GM12878 (cell line): ENCODE measurements around the gene GIMAP2. TPM values are rescaled to one million over a fixed set of nuclear protein-coding genes. Genes with fewer than 3 reads are reported as not detected.

Source experiments
- ATAC-seq: fragments of 200-7000 bp; cut with Tn5 transposase; 3 replicates; pipeline ENCODE4 v1.9.1; 2020; ENCODE audit warnings: mild to moderate bottlenecking, moderate library complexity
- BruUV-seq: library from RNA; stranded (reverse); fragments of 400-500 nt; replicated peaks from 2 replicates; lab custom pipeline; 2021; lab: Mats Ljungman, UMichigan
- CTCF ChIA-PET: fragments of 300-600 bp; sonication (Branson Sonifier 250); formaldehyde crosslinking; extraction: SDS; loops from one replicate; lab custom pipeline; 2021; ENCODE audit warnings: inconsistent platforms; lab: Yijun Ruan, JAX
- POLR2A ChIA-PET: fragments of 350-600 bp; formaldehyde crosslinking; extraction: SDS; loops from one replicate; lab custom pipeline; 2021; ENCODE audit warnings: inconsistent platforms; lab: Charles Lee
- RAD21 ChIA-PET: fragments of 300-600 bp; sonication (Branson Sonifier 250); formaldehyde crosslinking; loops from one replicate; lab custom pipeline; 2023; ENCODE audit warnings: antibody characterized with exemption; ENCODE audit not compliant: unreplicated experiment; lab: Charles Lee
- SMC1A ChIA-PET: fragments of 300-600 bp; sonication (Branson Sonifier 250); formaldehyde crosslinking; loops from one replicate; lab custom pipeline; 2023; ENCODE audit not compliant: unreplicated experiment, uncharacterized antibody; lab: Charles Lee
- DNase-seq: peaks from one replicate; pipeline ENCODE4 v3.0.0-alpha.2; 2011; ENCODE audit warnings: low read depth, low spot score
- FAIRE-seq: peaks from 3 replicates; lab custom pipeline; 2011; peaks lifted over from hg19 to GRCh38; lab: Jason Lieb, UNC
- H2AFZ ChIP-seq: 2 replicates; pipeline ENCODE4 v1.6.0; 2011; ENCODE audit warnings: low read depth, low read length, control low read depth; ENCODE audit not compliant: control insufficient read depth
- H3K27ac ChIP-seq: 2 replicates; pipeline ENCODE4 v1.5.1; 2011; ENCODE audit warnings: control low read depth; ENCODE audit not compliant: control insufficient read depth, insufficient read depth
- H3K27me3 ChIP-seq, 2 experiments: replicated peaks in 1 of 2; 2 replicates each; pipeline versions ENCODE4 v1.6.0 to v1.6.1; 2011; ENCODE audit warnings: low read length in 1 of 2; ENCODE audit not compliant: control insufficient read depth in 2 of 2, insufficient read depth in 2 of 2
- H3K36me3 ChIP-seq, 2 experiments: 2 replicates each; pipeline ENCODE4 v1.5.1; 2011; ENCODE audit warnings: low read length in 1 of 2; ENCODE audit not compliant: control insufficient read depth in 2 of 2, insufficient read depth in 2 of 2
- H3K4me1 ChIP-seq: 2 replicates; pipeline ENCODE4 v1.6.1; 2011; ENCODE audit warnings: mild to moderate bottlenecking, low read length, moderate library complexity, mixed read lengths; ENCODE audit not compliant: control insufficient read depth, insufficient read depth
- H3K4me2 ChIP-seq: 2 replicates; pipeline ENCODE4 v1.6.0; 2011; ENCODE audit warnings: control low read depth; ENCODE audit not compliant: control insufficient read depth, insufficient read depth
- H3K4me3 ChIP-seq: fragments of 200-600 bp; sonication (generic); 2 replicates; pipeline ENCODE4 v1.5.1; 2016
- H3K79me2 ChIP-seq: 2 replicates; pipeline ENCODE4 v1.6.0; 2011; ENCODE audit warnings: low read length; ENCODE audit not compliant: control insufficient read depth, insufficient read depth
- H3K9ac ChIP-seq: 2 replicates; pipeline ENCODE4 v1.8.0; 2011; ENCODE audit warnings: low read length, control low read depth, mixed read lengths; ENCODE audit not compliant: control insufficient read depth, insufficient read depth
- H3K9me3 ChIP-seq: replicated peaks from 3 replicates; pipeline ENCODE4 v1.5.1; 2011; ENCODE audit warnings: mild to moderate bottlenecking, low read length; ENCODE audit not compliant: control insufficient read depth, insufficient read depth
- H4K20me1 ChIP-seq: 2 replicates; pipeline ENCODE4 v1.6.0; 2011; ENCODE audit not compliant: control insufficient read depth, insufficient read depth
- DPF2 ChIP-seq: fragments of 450-650 bp; IDR thresholded peaks from 2 replicates; pipeline ENCODE4 v1.6.1; 2017; ENCODE audit warnings: mild to moderate bottlenecking
- POLR2A ChIP-seq: IDR thresholded peaks from 2 replicates; pipeline ENCODE4 v1.6.1; 2011; ENCODE audit warnings: low read depth, mild to moderate bottlenecking, low read length
- REST ChIP-seq: IDR thresholded peaks from 2 replicates; pipeline ENCODE4 v1.6.1; 2012; ENCODE audit warnings: mild to moderate bottlenecking, low read depth, low read length
- TAF1 ChIP-seq: IDR thresholded peaks from 2 replicates; pipeline ENCODE4 v1.6.1; 2011; ENCODE audit warnings: mild to moderate bottlenecking, low read depth, low read length, borderline replicate concordance
- ZBTB33 ChIP-seq: fragments of 450-650 bp; IDR thresholded peaks from 2 replicates; pipeline ENCODE4 v1.6.1; 2017; ENCODE audit warnings: mild to moderate bottlenecking
- WGBS: methylation state at CpG from one replicate; pipeline ENCODE4 v1.1.6; 2016; ENCODE audit warnings: low lambda C conversion rate; ENCODE audit not compliant: insufficient replicate concordance, insufficient coverage; ENCODE audit errors: missing lambda C conversion rate; 5-methylcytosine and 5-hydroxymethylcytosine counted together
- in situ Hi-C: fragments of 300-500 bp; cut with MboI; formaldehyde crosslinking; loops from 9 replicates; pipeline ENCODE4 v1.14.3; 2018; ENCODE audit warnings: mixed read lengths
- intact Hi-C: fragments of 100-400 bp; cut with micrococcal nuclease; formaldehyde crosslinking; loops from one replicate; pipeline ENCODE4 v1.14.2; 2022; ENCODE audit not compliant: unreplicated experiment
- polyA plus RNA-seq, 11 experiments: library from polyadenylated mRNA; depleted of rRNA in 4 of 11; unstranded in 6 of 11; stranded (reverse) in 5 of 11; fragments of >200 nt; fragmentation: Nextera tagmentation in 4 of 11; fragmentation: Illumina TruSeq in 1 of 11; extraction: Ambion mirVana in 4 of 11; extraction: Trizol in 1 of 11; gene quantifications; 1 replicate in 1 of 11; 2 replicates in 10 of 11; pipeline versions ENCODE4 v1.2.1 to v1.2.3, GENCODE V29; 2011 to 2016; ENCODE audit warnings: inconsistent platforms in 2 of 11, missing spikeins in 2 of 11, low read depth in 1 of 11
- total RNA-seq, 4 experiments: library from RNA; depleted of rRNA in 3 of 4; stranded (reverse); fragments of >200 nt in 3 of 4; fragmentation: Illumina TruSeq in 1 of 4; extraction: Trizol in 1 of 4; gene quantifications; 2 replicates each; pipeline versions ENCODE4 v1.2.1 to v1.2.3, GENCODE V29; 2013 to 2021
- TF ChIP-seq, protein P1 (sequence below): IDR thresholded peaks from 2 replicates; pipeline ENCODE4 v1.6.1; 2012; ENCODE audit warnings: low read depth, low read length, improper control_type of control experiment

GIMAP2 gene
- total and polyA plus RNA-seq, 10 of the 15 experiments (the other 5 are each of a cell fraction or from before 2014, with no cell fraction given), result 21.3 to 102 (median 31.8) TPM

DNA sequence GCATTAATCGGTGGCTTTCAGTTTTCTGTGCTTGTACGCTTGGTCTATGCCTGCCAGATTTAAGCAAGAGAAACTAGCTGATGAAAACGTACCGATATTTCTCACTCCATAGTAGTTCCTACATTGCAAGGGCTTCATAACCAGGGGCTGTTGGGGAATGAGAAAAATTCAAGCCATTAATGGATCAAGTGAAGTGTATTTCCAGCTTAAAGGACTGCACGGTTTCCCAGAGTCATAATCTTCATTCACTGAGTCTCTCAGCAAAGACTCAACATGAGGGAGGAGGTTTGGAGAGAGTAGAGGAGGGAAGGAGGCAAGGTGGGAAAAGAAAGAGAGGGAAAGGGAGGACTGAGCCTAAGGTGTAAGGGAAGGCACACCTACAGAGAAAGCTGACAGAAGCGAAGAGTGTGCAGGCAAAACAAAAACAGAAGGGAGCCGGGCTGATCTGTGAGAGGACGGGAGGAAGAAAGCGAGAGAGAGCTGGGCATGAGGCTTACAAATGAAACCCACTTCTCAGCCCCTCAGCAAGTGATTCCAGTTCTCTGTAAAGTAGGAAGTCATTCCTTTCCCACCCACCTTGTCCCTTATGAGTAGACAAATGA is 625 bp downstream of the GIMAP2 start (continued):
- TF ChIP-seq REST, result no peak
- peak; percentile 43; the same call in 1 of the 2 replicates for TF ChIP-seq TAF1
- TF ChIP-seq DPF2, result no peak
- TF ChIP-seq POLR2A, result 0 out of 2 replicates have a peak, but pooled peaks have one; percentile 15

GRCh38 chr7:150688630-150689029 is 3.1 kb downstream of the GIMAP2 start:
- no peak for FAIRE-seq
- Histone ChIP-seq H3K4me3 (0 out of 2 replicates have a peak overlapping the region, but pooled peaks have one; percentile 15), H3K27me3 (no peaks in the 10 kb centered on the region), H4K20me1 (no peaks in the 10 kb centered on the region), H3K36me3 (peaks cover 12 to 28% of the 10 kb centered on the region in 2 experiments), H3K79me2 (peaks cover 26% of the 10 kb centered on the region), H3K27ac (no peak overlapping the region)
- RAD21 ChIA-PET, result no interaction called here
- in situ Hi-C loops, result no loop called here
- CTCF ChIA-PET, result interaction anchor here (0.8 kb wide), 1 partner anchor 20 kb away, joined by 3 read pairs; no protein-coding TSS in a partner anchor
- TF ChIP-seq, protein P1, sequence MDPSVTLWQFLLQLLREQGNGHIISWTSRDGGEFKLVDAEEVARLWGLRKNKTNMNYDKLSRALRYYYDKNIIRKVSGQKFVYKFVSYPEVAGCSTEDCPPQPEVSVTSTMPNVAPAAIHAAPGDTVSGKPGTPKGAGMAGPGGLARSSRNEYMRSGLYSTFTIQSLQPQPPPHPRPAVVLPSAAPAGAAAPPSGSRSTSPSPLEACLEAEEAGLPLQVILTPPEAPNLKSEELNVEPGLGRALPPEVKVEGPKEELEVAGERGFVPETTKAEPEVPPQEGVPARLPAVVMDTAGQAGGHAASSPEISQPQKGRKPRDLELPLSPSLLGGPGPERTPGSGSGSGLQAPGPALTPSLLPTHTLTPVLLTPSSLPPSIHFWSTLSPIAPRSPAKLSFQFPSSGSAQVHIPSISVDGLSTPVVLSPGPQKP, result no peak
- TF ChIP-seq ZBTB33, result peak; percentile 58; the same call in 1 of the 2 replicates
- TF ChIP-seq, all 136 proteins: peak for 1
- POLR2A ChIA-PET, result no interaction called here
- Histone ChIP-seq H3K4me2 (peak overlapping the region; percentile 50; the same call in 1 of the 2 replicates), H3K9me3 (peaks cover 36% of the 10 kb centered on the region), H2AFZ (no peak overlapping the region), H3K9ac (no peak overlapping the region), H3K4me1 (peaks cover 7% of the 10 kb centered on the region; the same call in 1 of the 2 replicates)
- SMC1A ChIA-PET, result interaction anchor here (1.1 to 1.5 kb wide), 2 partner anchors 19 to 28 kb away, joined by 3 to 4 read pairs; no protein-coding TSS in a partner anchor
- no peak for ATAC-seq
- DNase-seq, result no peak
- BruUV-seq, result no TSS peak
- intact Hi-C loops, result loop anchor here (5.0 kb wide), 1 partner anchor 236 kb away; the partner anchor contains the start of gene GIMAP8
- WGBS, result 99% methylated on average over 6 of the region's 6 CpGs
